DMS114 treated with DMSO at 0.1 percent for 48 hours (cell line): Measurements from ENCODE around the gene OR2V2.

Source experiments
- DNase-seq: peaks from one replicate; lab custom pipeline; 2025; ENCODE audit not compliant: unreplicated experiment; lab: John Stamatoyannopoulos, UW

The OR2V2 gene

GRCh38 chr5:181189962-181190710, 42.8 kb downstream of the OR2V2 start:
- DNase-seq, result no peak

GRCh38 chr5:181190711-181191525, 43.5 kb downstream of the OR2V2 start:
- no peak for DNase-seq

- DNase-seq, result no peak
Observed at GRCh38 chr5:181191526-181192336, 44.3 kb downstream of the OR2V2 start.

- DNase-seq, result no peak
Observed at GRCh38 chr5:181192337-181193046, 45.1 kb downstream of the OR2V2 start.

- no peak for DNase-seq
Observed at GRCh38 chr5:181193656-181194055, 46.3 kb downstream of the OR2V2 start.

- no peak for DNase-seq
Observed at GRCh38 chr5:181194489-181195248, 47.3 kb downstream of the OR2V2 start.

- DNase-seq, result no peak
Observed at GRCh38 chr5:181195249-181195761, 47.9 kb downstream of the OR2V2 start.

- no peak for DNase-seq
Observed at GRCh38 chr5:181197326-181197951, 50.1 kb downstream of the OR2V2 start.

- DNase-seq, result no peak
Observed at GRCh38 chr5:181198106-181198685, 50.8 kb downstream of the OR2V2 start.

GRCh38 chr5:181198905-181199519, 51.6 kb downstream of the OR2V2 start:
- no peak for DNase-seq

GRCh38 chr5:181199881-181200638, 52.7 kb downstream of the OR2V2 start:
- DNase-seq, result no peak

GRCh38 chr5:181200816-181201215, 53.4 kb downstream of the OR2V2 start:
- DNase-seq, result no peak

GRCh38 chr5:181203093-181203711, 55.8 kb downstream of the OR2V2 start:
- no peak for DNase-seq

GRCh38 chr5:181203777-181204112, 56.4 kb downstream of the OR2V2 start:
- no peak for DNase-seq

GRCh38 chr5:181204113-181204825, 56.9 kb downstream of the OR2V2 start:
- no peak for DNase-seq

- DNase-seq, result no peak
Observed at GRCh38 chr5:181204826-181205760, 57.7 kb downstream of the OR2V2 start, which contains the start of gene TRIM7. TRIM7 (minus strand) TSS chr5:181205196; CDS start chr5:181205110, 86 bp downstream.
